A673 (cell line): ENCODE results near the gene PHF20. TPM values are rescaled to one million over a fixed set of nuclear protein-coding genes. Genes with fewer than 3 reads are reported as not detected.
"Not testable (repeated sequence)": the region's sequence is repeated elsewhere in the genome, so short reads cannot be mapped to it uniquely, and the experiment has no call there.

Experiments
- BruUV-seq: library from RNA; stranded (reverse); fragments of 400-500 nt; replicated peaks from 2 replicates; lab custom pipeline; 2021; lab: Mats Ljungman, UMichigan
- CTCF ChIA-PET: fragments of 300-600 bp; sonication (Branson Sonifier 250); formaldehyde crosslinking; loops from one replicate; lab custom pipeline; 2022; ENCODE audit warnings: antibody characterized with exemption; lab: Charles Lee
- POLR2A ChIA-PET: fragments of 300-600 bp; sonication (Branson Sonifier 250); formaldehyde crosslinking; loops from one replicate; lab custom pipeline; 2022; ENCODE audit warnings: antibody characterized with exemption; ENCODE audit not compliant: low non-redundant PET; lab: Charles Lee
- DNase-seq: peaks from one replicate; pipeline ENCODE4 v3.0.0-alpha.2; 2015; ENCODE audit warnings: low spot score
- H3K27ac ChIP-seq: fragments of 200-600 bp; sonication (generic); 2 replicates; pipeline ENCODE4 v1.5.1; 2016; ENCODE audit warnings: mixed run types, low read depth, mild to moderate bottlenecking, mixed read lengths, antibody characterized with exemption, low read length; ENCODE audit not compliant: poor library complexity, severe bottlenecking
- H3K27me3 ChIP-seq: fragments of 200-600 bp; sonication (generic); replicated peaks from 2 replicates; pipeline ENCODE4 v1.6.1; 2017; ENCODE audit warnings: mixed run types, low read depth, mild to moderate bottlenecking, mixed read lengths, antibody characterized with exemption, low read length; ENCODE audit not compliant: insufficient read depth, poor library complexity
- H3K36me3 ChIP-seq: fragments of 200-600 bp; sonication (generic); 2 replicates; pipeline ENCODE4 v1.6.1; 2016; ENCODE audit warnings: mixed run types, mild to moderate bottlenecking, mixed read lengths, antibody characterized with exemption, low read length; ENCODE audit not compliant: insufficient read depth, poor library complexity, severe bottlenecking
- H3K4me1 ChIP-seq: fragments of 200-600 bp; sonication (generic); 2 replicates; pipeline ENCODE4 v1.6.1; 2017; ENCODE audit warnings: mixed run types, mild to moderate bottlenecking, mixed read lengths, antibody characterized with exemption, low read length; ENCODE audit not compliant: insufficient read depth, poor library complexity, severe bottlenecking
- H3K4me3 ChIP-seq: fragments of 200-600 bp; sonication (generic); 2 replicates; pipeline ENCODE4 v1.5.1; 2016; ENCODE audit warnings: low read depth, mixed run types, mild to moderate bottlenecking, mixed read lengths, low read length; ENCODE audit not compliant: poor library complexity, severe bottlenecking
- H3K9me3 ChIP-seq: fragments of 200-600 bp; sonication (generic); 2 replicates; pipeline ENCODE4 v1.6.1; 2016; ENCODE audit warnings: mixed run types, low read depth, mild to moderate bottlenecking, mixed read lengths, antibody characterized with exemption, low read length; ENCODE audit not compliant: poor library complexity, severe bottlenecking
- CTCF ChIP-seq: fragments of 300-800, 200-600 bp; sonication (generic); conservative IDR thresholded peaks from 2 replicates; pipeline ENCODE4 v1.5.1; 2017; ENCODE audit warnings: low read depth, mild to moderate bottlenecking, antibody characterized with exemption, low read length, moderate library complexity, mixed read lengths
- EZH2 ChIP-seq: fragments of 200-600 bp; sonication (generic); IDR thresholded peaks from 2 replicates; pipeline ENCODE4 v1.6.1; 2017; ENCODE audit warnings: borderline replicate concordance, low read depth, mild to moderate bottlenecking, mixed read lengths, antibody characterized with exemption, low read length; ENCODE audit not compliant: poor library complexity, severe bottlenecking
- intact Hi-C: fragments of 100-400 bp; cut with micrococcal nuclease; formaldehyde crosslinking; loops from one replicate; pipeline ENCODE4 v1.10.0; 2022; ENCODE audit not compliant: unreplicated experiment
- total RNA-seq: library from RNA; stranded (reverse); gene quantifications from 2 replicates; pipeline ENCODE4 v1.2.3, GENCODE V29; 2021

Gene PHF20
- total RNA-seq, 1 experiment from 2014 or later, result 43.0 TPM

GRCh38 chr20:35744492-35744841 lies 27.3 kb upstream of the PHF20 start:
- peaks cover 19% of the 10 kb centered on the region for H3K4me1 ChIP-seq
- CTCF ChIA-PET, result interaction anchor here (0.6 kb wide), 1 partner anchor 145 kb away, joined by 4 read pairs; no protein-coding TSS in a partner anchor
- H3K9me3 ChIP-seq, intact Hi-C loops, H3K27ac ChIP-seq, H3K27me3 ChIP-seq, BruUV-seq, H3K4me3 ChIP-seq, DNase-seq: not testable (repeated sequence)
- POLR2A ChIA-PET, result interaction anchor here (0.8 kb wide), 1 partner anchor 9 kb away, joined by 3 read pairs; no protein-coding TSS in a partner anchor
- H3K36me3 ChIP-seq, result peaks cover 14% of the 10 kb centered on the region

- DNase-seq, result no peak
- BruUV-seq, result no TSS peak
- ChIA-PET POLR2A (no interaction called here), CTCF (no interaction called here)
- H3K27ac ChIP-seq, result no peak overlapping the region
- H3K27me3 ChIP-seq, result peaks cover 4% of the 10 kb centered on the region
- intact Hi-C loops, result no loop called here
- no peaks in the 10 kb centered on the region for H3K9me3 ChIP-seq
- no peaks in the 10 kb centered on the region for H3K36me3 ChIP-seq
- H3K4me1 ChIP-seq, result no peaks in the 10 kb centered on the region
- no peak overlapping the region for H3K4me3 ChIP-seq
- TF ChIP-seq CTCF (no peak), EZH2 (no peak)
Observed at GRCh38 chr20:35750611-35751010, 21.2 kb upstream of the PHF20 start.

GRCh38 chr20:35756404-35756803 lies 15.4 kb upstream of the PHF20 start:
- POLR2A ChIA-PET, result no interaction called here
- no peaks in the 10 kb centered on the region for H3K36me3 ChIP-seq
- CTCF ChIA-PET, result no interaction called here
- no peak for DNase-seq
- no peaks in the 10 kb centered on the region for H3K9me3 ChIP-seq
- no peak overlapping the region for H3K4me3 ChIP-seq
- no peaks in the 10 kb centered on the region for H3K27me3 ChIP-seq
- BruUV-seq, result no TSS peak
- TF ChIP-seq EZH2, result no peak
- TF ChIP-seq CTCF, result no peak
- no peak overlapping the region for H3K27ac ChIP-seq
- intact Hi-C loops, result no loop called here
- peaks cover 8% of the 10 kb centered on the region for H3K4me1 ChIP-seq

- H3K36me3 ChIP-seq, result no peaks in the 10 kb centered on the region
- ChIA-PET CTCF (no interaction called here), POLR2A (no interaction called here)
- no peak overlapping the region for H3K4me3 ChIP-seq
- H3K27ac ChIP-seq, result no peak overlapping the region
- TF ChIP-seq EZH2, result no peak
- no peak for TF ChIP-seq CTCF
- DNase-seq, result no peak
- H3K9me3 ChIP-seq, result no peaks in the 10 kb centered on the region
- no peaks in the 10 kb centered on the region for H3K27me3 ChIP-seq
- peaks cover 8% of the 10 kb centered on the region for H3K4me1 ChIP-seq
- intact Hi-C loops, result no loop called here
- no TSS peak for BruUV-seq
Observed at GRCh38 chr20:35757098-35757705, 14.6 kb upstream of the PHF20 start.

GRCh38 chr20:35761548-35761947 lies 10.3 kb upstream of the PHF20 start:
- H3K4me1 ChIP-seq, intact Hi-C loops, H3K27ac ChIP-seq, H3K9me3 ChIP-seq, DNase-seq, POLR2A ChIA-PET, H3K4me3 ChIP-seq, BruUV-seq, H3K36me3 ChIP-seq, H3K27me3 ChIP-seq, CTCF ChIA-PET: not testable (repeated sequence)
